Naive thymus-derived CD4-positive, alpha-beta T cell (primary cell): ENCODE measurements around the gene ZNF135. TPM values are rescaled to one million over a fixed set of nuclear protein-coding genes. Genes with fewer than 3 reads are reported as not detected.
A peak's percentile ranks its signal among the peaks of the same experiment; 100 is the strongest.

Source experiments
- ATAC-seq: fragments of 150-1000 bp; cut with Tn5 transposase; 2 replicates; pipeline ENCODE4 v1.10.0; 2021; ENCODE audit warnings: mild to moderate bottlenecking, moderate library complexity
- CTCF ChIA-PET: fragments of 350-600 bp; sonication (Branson Sonifier 250); formaldehyde crosslinking; loops from one replicate; lab custom pipeline; 2021; ENCODE audit warnings: antibody characterized with exemption; lab: Charles Lee
- POLR2A ChIA-PET: fragments of 350-600 bp; sonication (Branson Sonifier 250); formaldehyde crosslinking; loops from one replicate; lab custom pipeline; 2021; ENCODE audit warnings: antibody characterized with exemption, inconsistent platforms; lab: Charles Lee
- DNase-seq, 9 donors: peaks; one replicate each; pipeline versions ENCODE4 v3.0.0 to v3.0.0-alpha.2; 2020 to 2022; ENCODE audit warnings: mixed read lengths in 1 of 9
- H3K27ac ChIP-seq: one replicate; pipeline ENCODE4 v1.7.0; 2013; ENCODE audit warnings: mild to moderate bottlenecking, low read depth, low read length, moderate library complexity
- H3K27me3 ChIP-seq, 2 donors: one replicate each; pipeline ENCODE4 v1.7.0; 2013; ENCODE audit warnings: low read length in 2 of 2, mild to moderate bottlenecking in 2 of 2, moderate library complexity in 2 of 2; ENCODE audit not compliant: control insufficient read depth in 2 of 2, insufficient read depth in 2 of 2
- H3K36me3 ChIP-seq, 3 experiments: 1 replicate in 2 of 3; 2 replicates in 1 of 3; pipeline ENCODE4 v1.7.0; 2013; ENCODE audit warnings: low read length in 3 of 3, mild to moderate bottlenecking in 3 of 3, moderate library complexity in 1 of 3; ENCODE audit not compliant: insufficient read depth in 3 of 3, control insufficient read depth in 2 of 3
- H3K4me1 ChIP-seq, 2 donors: one replicate each; pipeline ENCODE4 v1.7.0; 2013; ENCODE audit warnings: low read length in 2 of 2, mild to moderate bottlenecking in 2 of 2, moderate library complexity in 1 of 2; ENCODE audit not compliant: control insufficient read depth in 2 of 2, insufficient read depth in 2 of 2
- H3K4me3 ChIP-seq: 2 replicates; pipeline ENCODE4 v1.7.0; 2013; ENCODE audit warnings: mild to moderate bottlenecking, low read length
- H3K9me3 ChIP-seq, 3 experiments: 1 replicate in 2 of 3; 2 replicates in 1 of 3; pipeline ENCODE4 v1.7.0; 2013; ENCODE audit warnings: low read length in 3 of 3; ENCODE audit not compliant: control insufficient read depth in 2 of 3
- H3K27ac Mint-ChIP-seq, 9 donors: one replicate each; pipeline ENCODE4 v1.8.0; 2020 to 2022; ENCODE audit warnings: mixed read lengths in 9 of 9, mild to moderate bottlenecking in 8 of 9, moderate library complexity in 5 of 9, inconsistent platforms in 2 of 9
- H3K27me3 Mint-ChIP-seq, 5 donors: one replicate each; pipeline ENCODE4 v1.8.0; 2021 to 2022; ENCODE audit warnings: mixed read lengths in 5 of 5, mild to moderate bottlenecking in 1 of 5
- H3K36me3 Mint-ChIP-seq, 5 donors: one replicate each; pipeline ENCODE4 v1.8.0; 2020 to 2022; ENCODE audit warnings: mixed read lengths in 5 of 5, mild to moderate bottlenecking in 3 of 5, inconsistent platforms in 1 of 5
- H3K4me1 Mint-ChIP-seq, 7 donors: one replicate each; pipeline ENCODE4 v1.8.0; 2020 to 2022; ENCODE audit warnings: mixed read lengths in 7 of 7, mild to moderate bottlenecking in 3 of 7, inconsistent platforms in 1 of 7
- H3K4me3 Mint-ChIP-seq, 10 donors: one replicate each; pipeline ENCODE4 v1.8.0; 2020 to 2022; ENCODE audit warnings: mild to moderate bottlenecking in 10 of 10, mixed read lengths in 10 of 10, moderate library complexity in 6 of 10, inconsistent platforms in 2 of 10
- H3K9me3 Mint-ChIP-seq, 11 donors: one replicate each; pipeline ENCODE4 v1.8.0; 2020 to 2022; ENCODE audit warnings: mixed read lengths in 11 of 11, mild to moderate bottlenecking in 4 of 11, inconsistent platforms in 1 of 11, moderate library complexity in 1 of 11
- intact Hi-C, 2 donors: fragments of 100-400 bp; cut with micrococcal nuclease; formaldehyde crosslinking; loops; one replicate each; pipeline ENCODE4 v1.15.1; 2023
- polyA plus RNA-seq, 2 donors: library from polyadenylated mRNA; unstranded; fragments of 300-500 nt; fragmentation: Illumina TruSeq; gene quantifications; one replicate each; pipeline ENCODE4 v1.2.3, GENCODE V29; 2021
- total RNA-seq, 6 experiments: library from RNA in 5 of 6; stranded (reverse) in 5 of 6; gene quantifications; 1 replicate in 5 of 6; 2 replicates in 1 of 6; pipeline ENCODE4 v1.2.3 and lab custom pipeline; 2021 to 2026

The ZNF135 gene
- total and polyA plus RNA-seq, 7 experiments from 2014 or later: 0.07 to 3.3 (median 2.5) TPM

- Histone ChIP-seq H3K4me1 (no peaks in the 10 kb centered on the region), H3K9me3 (peaks cover 0 to 66% (median 0%) of the 10 kb centered on the region in 3 experiments), H3K27ac (no peak overlapping the region), H3K36me3 (no peaks in the 10 kb centered on the region), H3K4me3 (no peak overlapping the region), H3K27me3 (peaks cover 0 to 4% of the 10 kb centered on the region in 2 donors)
- DNase-seq: no peak
- peaks cover 3 to 45% (median 33%) of the 10 kb centered on the region in 5 donors for H3K27me3 Mint-ChIP-seq
- H3K4me1 Mint-ChIP-seq: peaks cover 0 to 4% (median 2%) of the 10 kb centered on the region in 7 donors
- H3K27ac Mint-ChIP-seq: no peak overlapping the region
- peak overlapping the region in 1 of 10 donors; percentile 51 for H3K4me3 Mint-ChIP-seq
- H3K9me3 Mint-ChIP-seq: peaks cover 13 to 83% (median 50%) of the 10 kb centered on the region in 11 donors
- no peak for ATAC-seq
- POLR2A ChIA-PET: no interaction called here
- CTCF ChIA-PET: interaction anchor here (0.7 kb wide), 1 partner anchor 998 kb away, joined by 3 read pairs; no protein-coding TSS in a partner anchor
- intact Hi-C loops: no loop called here
- H3K36me3 Mint-ChIP-seq: peaks cover 4 to 22% (median 16%) of the 10 kb centered on the region in 5 donors
Observed at GRCh38 chr19:58037927-58038687, 21.0 kb upstream of the ZNF135 start.

DNA sequence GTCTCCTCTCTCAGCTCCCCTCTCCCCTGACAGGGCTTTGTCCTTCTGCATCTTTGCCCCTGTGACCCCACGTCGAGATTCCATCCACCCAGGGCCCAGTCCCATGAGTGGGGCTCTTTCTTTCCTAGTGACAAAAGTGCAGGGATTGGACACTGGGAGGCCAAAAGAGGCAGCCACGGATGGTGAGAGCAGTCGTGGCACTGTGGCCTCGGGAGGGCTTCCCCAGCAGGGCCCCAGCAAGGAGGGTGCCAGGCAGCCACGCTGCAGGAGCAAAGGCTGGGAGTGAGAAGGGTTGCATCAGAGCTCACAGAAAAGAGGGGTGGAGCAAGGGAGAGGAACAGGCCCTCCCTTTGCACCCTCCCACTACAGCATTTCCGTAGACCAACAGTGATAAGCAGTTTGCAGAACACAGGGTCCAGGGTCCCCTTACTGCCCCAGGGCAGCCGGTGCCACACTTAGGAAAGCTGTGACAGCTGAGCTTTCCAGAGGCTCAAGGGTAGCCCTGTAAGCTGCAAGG lies 20.3 kb upstream of the ZNF135 start:
- intact Hi-C loops: no loop called here
- Mint-ChIP-seq H3K4me1 (peaks cover 0 to 4% (median 2%) of the 10 kb centered on the region in 7 donors), H3K4me3 (no peak overlapping the region), H3K36me3 (peaks cover 4 to 22% (median 16%) of the 10 kb centered on the region in 5 donors), H3K27me3 (peaks cover 3 to 42% (median 33%) of the 10 kb centered on the region in 5 donors), H3K9me3 (peaks cover 13 to 84% (median 53%) of the 10 kb centered on the region in 11 donors), H3K27ac (no peak overlapping the region)
- ChIA-PET POLR2A (no interaction called here), CTCF (interaction anchor here (0.7 kb wide), 1 partner anchor 998 kb away, joined by 3 read pairs; no protein-coding TSS in a partner anchor)
- ATAC-seq: no peak
- peaks cover 0 to 4% of the 10 kb centered on the region in 2 donors for H3K27me3 ChIP-seq
- no peak overlapping the region for H3K4me3 ChIP-seq
- no peak for DNase-seq
- no peaks in the 10 kb centered on the region for H3K4me1 ChIP-seq
- H3K27ac ChIP-seq: no peak overlapping the region
- peaks cover 0 to 71% (median 0%) of the 10 kb centered on the region in 3 experiments for H3K9me3 ChIP-seq
- no peaks in the 10 kb centered on the region for H3K36me3 ChIP-seq

DNA sequence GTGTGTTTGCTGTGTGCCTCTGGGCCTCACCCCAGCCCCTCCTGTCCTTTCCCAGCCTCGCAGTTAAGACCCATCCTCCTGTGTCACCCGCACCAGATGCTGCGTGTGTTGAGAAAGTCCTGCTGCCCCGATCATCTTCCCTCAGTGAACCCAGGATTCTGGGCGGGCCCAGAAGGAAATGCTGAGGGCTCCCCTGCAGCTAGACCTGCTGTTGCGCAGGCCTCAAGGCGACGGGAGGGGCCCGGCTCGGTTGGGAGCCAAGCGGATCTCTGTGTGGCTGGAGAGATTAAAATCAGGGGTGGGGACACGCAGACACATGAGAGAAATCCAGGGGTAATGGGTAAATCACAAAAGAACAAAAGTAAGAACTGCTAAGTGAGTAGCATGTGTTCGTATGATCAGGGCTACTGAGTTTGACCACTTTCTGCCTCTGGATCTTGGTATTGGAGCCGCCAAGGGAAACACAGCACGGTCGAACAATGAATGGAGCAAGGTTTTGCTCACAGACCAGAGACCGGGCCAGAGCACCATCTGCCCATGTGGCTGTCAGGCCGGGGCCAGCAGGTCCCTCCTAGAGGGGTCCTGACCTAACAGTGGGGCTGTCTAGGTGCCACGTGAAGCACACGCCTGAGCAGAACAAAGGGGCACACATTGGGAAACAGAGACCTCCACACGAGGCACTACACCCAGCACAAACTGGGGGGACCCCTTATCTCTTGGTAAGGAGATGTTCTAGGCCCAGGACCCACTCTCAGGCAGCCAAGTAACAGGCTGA lies 18.1 kb upstream of the ZNF135 start:
- CTCF ChIA-PET: no interaction called here
- H3K9me3 Mint-ChIP-seq: peaks cover 6 to 88% (median 52%) of the 10 kb centered on the region in 11 donors
- intact Hi-C loops: no loop called here

GRCh38 chr19:58042495-58043340 lies 16.4 kb upstream of the ZNF135 start:
- H3K9me3 ChIP-seq: peaks cover 0 to 80% (median 0%) of the 10 kb centered on the region in 3 experiments
- H3K27ac Mint-ChIP-seq: no peak overlapping the region

More for the DNA sequence above, 18.1 kb upstream of the ZNF135 start:
- H3K9me3 ChIP-seq: peaks cover 0 to 72% (median 0%) of the 10 kb centered on the region in 3 experiments
- no peak for ATAC-seq
- Mint-ChIP-seq H3K36me3 (peaks cover 4 to 15% (median 7%) of the 10 kb centered on the region in 5 donors), H3K27me3 (peaks cover 0 to 28% (median 19%) of the 10 kb centered on the region in 5 donors), H3K4me3 (no peak overlapping the region), H3K27ac (no peak overlapping the region), H3K4me1 (peaks cover 0 to 2% (median 0%) of the 10 kb centered on the region in 7 donors)
- no peak for DNase-seq
- POLR2A ChIA-PET: no interaction called here
- H3K4me1 ChIP-seq: no peaks in the 10 kb centered on the region
- H3K27ac ChIP-seq: no peak overlapping the region
- H3K4me3 ChIP-seq: no peak overlapping the region
- H3K27me3 ChIP-seq: no peaks in the 10 kb centered on the region
- no peaks in the 10 kb centered on the region for H3K36me3 ChIP-seq

DNA sequence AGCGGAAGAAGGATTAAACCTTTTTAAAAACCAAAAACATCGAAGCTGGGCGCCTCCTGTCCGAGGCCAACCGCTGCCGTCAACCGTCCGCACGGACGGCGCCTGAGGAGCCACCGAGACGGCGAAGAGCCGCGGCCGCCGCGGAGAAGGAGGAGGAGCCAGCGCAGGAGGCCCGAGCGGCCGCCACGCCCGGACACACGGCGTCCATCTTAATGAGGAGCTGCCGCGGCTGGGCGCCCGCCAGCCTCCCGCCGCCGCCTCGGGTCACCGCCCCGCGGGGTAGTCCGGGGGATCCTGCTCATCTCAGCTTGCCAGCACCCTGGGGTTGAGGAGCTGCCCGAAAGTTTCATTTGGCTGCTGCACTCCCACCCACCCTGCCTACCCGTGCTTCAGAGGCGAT lies 14.7 kb upstream of the ZNF135 start:
- CTCF ChIA-PET: no interaction called here
- Histone ChIP-seq H3K36me3 (no peaks in the 10 kb centered on the region), H3K4me3 (no peak overlapping the region), H3K27me3 (no peaks in the 10 kb centered on the region), H3K9me3 (peaks cover 0 to 78% (median 0%) of the 10 kb centered on the region in 3 experiments), H3K4me1 (no peaks in the 10 kb centered on the region), H3K27ac (no peak overlapping the region)
- H3K27me3 Mint-ChIP-seq: peaks cover 0 to 6% (median under 1%) of the 10 kb centered on the region in 5 donors
- no peak overlapping the region for H3K4me3 Mint-ChIP-seq
- POLR2A ChIA-PET: no interaction called here
- intact Hi-C loops: no loop called here
- DNase-seq (no peak), ATAC-seq (no peak)
- peaks cover 0 to 1% (median 0%) of the 10 kb centered on the region in 7 donors for H3K4me1 Mint-ChIP-seq
- H3K36me3 Mint-ChIP-seq: peaks cover 5 to 19% (median 17%) of the 10 kb centered on the region in 5 donors
- H3K9me3 Mint-ChIP-seq: peaks cover 10 to 92% (median 59%) of the 10 kb centered on the region in 11 donors
- no peak overlapping the region for H3K27ac Mint-ChIP-seq

More at GRCh38 chr19:58042495-58043340, 16.4 kb upstream of the ZNF135 start:
- Mint-ChIP-seq H3K9me3 (peaks cover 6 to 88% (median 55%) of the 10 kb centered on the region in 11 donors), H3K4me3 (no peak overlapping the region), H3K27me3 (peaks cover 0 to 14% (median 7%) of the 10 kb centered on the region in 5 donors), H3K4me1 (peaks cover 0 to 1% (median 0%) of the 10 kb centered on the region in 7 donors), H3K36me3 (peaks cover 5 to 22% (median 12%) of the 10 kb centered on the region in 5 donors)
- H3K27ac ChIP-seq: no peak overlapping the region
- no peaks in the 10 kb centered on the region for H3K27me3 ChIP-seq
- ChIA-PET CTCF (no interaction called here), POLR2A (no interaction called here)
- ATAC-seq: no peak
- no peaks in the 10 kb centered on the region for H3K36me3 ChIP-seq
- no peaks in the 10 kb centered on the region for H3K4me1 ChIP-seq
- H3K4me3 ChIP-seq: no peak overlapping the region
- intact Hi-C loops: no loop called here
- DNase-seq: no peak

GRCh38 chr19:58044886-58045285 lies 14.2 kb upstream of the ZNF135 start:
- Mint-ChIP-seq H3K9me3 (peaks cover 13 to 96% (median 60%) of the 10 kb centered on the region in 11 donors), H3K4me1 (peaks cover 0 to 1% (median 0%) of the 10 kb centered on the region in 7 donors), H3K27me3 (peaks cover 0 to 6% (median 0%) of the 10 kb centered on the region in 5 donors), H3K27ac (no peak overlapping the region), H3K4me3 (no peak overlapping the region), H3K36me3 (peaks cover 5 to 24% (median 17%) of the 10 kb centered on the region in 5 donors)
- DNase-seq (no peak), ATAC-seq (no peak)
- Histone ChIP-seq H3K4me1 (no peaks in the 10 kb centered on the region), H3K27ac (no peak overlapping the region), H3K9me3 (peaks cover 0 to 80% (median 0%) of the 10 kb centered on the region in 3 experiments), H3K36me3 (no peaks in the 10 kb centered on the region), H3K4me3 (no peak overlapping the region), H3K27me3 (no peaks in the 10 kb centered on the region)
- CTCF ChIA-PET: no interaction called here
- intact Hi-C loops: no loop called here
- POLR2A ChIA-PET: no interaction called here
